ENCODE data around the gene AP3S2.

DNA sequence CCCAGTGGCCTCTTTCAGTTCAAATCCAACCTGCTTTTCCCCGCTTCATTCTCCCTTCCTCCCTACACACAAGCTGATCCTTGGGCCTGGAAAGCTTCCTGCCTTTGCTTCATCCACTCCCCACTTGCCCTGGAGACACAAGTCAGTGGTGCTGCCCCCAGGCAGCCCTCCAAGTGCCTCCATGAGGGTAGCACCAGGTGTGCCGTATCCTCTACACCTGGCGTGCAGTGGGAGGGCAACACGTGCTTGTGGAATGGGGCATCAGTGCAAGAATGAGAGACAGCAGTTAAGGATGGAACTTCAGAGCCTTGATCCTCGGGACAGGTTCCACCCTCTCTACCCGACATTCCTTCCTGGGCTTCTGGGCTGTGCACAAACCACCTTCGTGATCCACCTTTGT, 83.0 kb downstream of the AP3S2 start:
- TF ChIP-seq, protein P1, sequence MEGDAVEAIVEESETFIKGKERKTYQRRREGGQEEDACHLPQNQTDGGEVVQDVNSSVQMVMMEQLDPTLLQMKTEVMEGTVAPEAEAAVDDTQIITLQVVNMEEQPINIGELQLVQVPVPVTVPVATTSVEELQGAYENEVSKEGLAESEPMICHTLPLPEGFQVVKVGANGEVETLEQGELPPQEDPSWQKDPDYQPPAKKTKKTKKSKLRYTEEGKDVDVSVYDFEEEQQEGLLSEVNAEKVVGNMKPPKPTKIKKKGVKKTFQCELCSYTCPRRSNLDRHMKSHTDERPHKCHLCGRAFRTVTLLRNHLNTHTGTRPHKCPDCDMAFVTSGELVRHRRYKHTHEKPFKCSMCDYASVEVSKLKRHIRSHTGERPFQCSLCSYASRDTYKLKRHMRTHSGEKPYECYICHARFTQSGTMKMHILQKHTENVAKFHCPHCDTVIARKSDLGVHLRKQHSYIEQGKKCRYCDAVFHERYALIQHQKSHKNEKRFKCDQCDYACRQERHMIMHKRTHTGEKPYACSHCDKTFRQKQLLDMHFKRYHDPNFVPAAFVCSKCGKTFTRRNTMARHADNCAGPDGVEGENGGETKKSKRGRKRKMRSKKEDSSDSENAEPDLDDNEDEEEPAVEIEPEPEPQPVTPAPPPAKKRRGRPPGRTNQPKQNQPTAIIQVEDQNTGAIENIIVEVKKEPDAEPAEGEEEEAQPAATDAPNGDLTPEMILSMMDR (conservative IDR thresholded peaks at IDR 0.05; ENCODE audit: low read length): no peak
- no peak for TF ChIP-seq EZH2phosphoT487 (IDR thresholded peaks at IDR 0.05; ENCODE audit: borderline replicate concordance)

Data from Loucy (cell line).